Peyer's patch (tissue), 4 donors: Measurements from ENCODE around the gene GOLGA8Q.
"Not testable (repeated sequence)": the region's sequence is repeated elsewhere in the genome, so short reads cannot be mapped to it uniquely, and the experiment has no call there.

Source experiments
- POLR2A ChIP-seq, 2 donors: fragments of 450-650 bp; IDR thresholded peaks; one replicate each; pipeline ENCODE4 v1.5.1; 2017; ENCODE audit warnings: antibody characterized with exemption in 2 of 2, mild to moderate bottlenecking in 2 of 2, moderate library complexity in 2 of 2
- TF ChIP-seq, protein P1 (sequence below), 6 experiments: fragments of 450-650 bp in 4 of 6; fragments of 200-600 bp in 2 of 6; sonication (generic) in 1 of 6; IDR thresholded peaks; one replicate each; pipeline ENCODE4 v1.5.1; 2017 to 2019; ENCODE audit warnings: antibody characterized with exemption in 6 of 6, mild to moderate bottlenecking in 3 of 6, moderate library complexity in 1 of 6

DNA sequence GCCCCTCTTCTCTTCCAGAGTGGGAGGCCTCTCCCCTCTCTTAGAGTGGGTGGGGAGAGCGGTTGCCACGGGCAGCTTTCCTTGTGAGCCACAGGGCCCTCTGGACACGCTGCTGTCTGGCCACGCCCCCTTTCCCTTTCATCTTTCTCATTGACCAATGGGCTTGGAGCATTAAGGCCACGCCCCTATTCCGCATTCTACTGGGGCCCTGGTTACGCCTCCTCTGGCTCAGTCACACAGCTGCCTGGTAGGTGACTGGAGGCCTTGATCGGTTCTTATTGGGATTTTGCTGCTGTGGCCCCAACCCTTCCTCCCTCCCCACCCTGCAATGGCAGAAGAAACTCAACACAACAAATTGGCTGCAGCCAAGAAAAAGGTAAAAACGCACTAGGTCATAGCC lies at the start of gene GOLGA8Q:
- TF ChIP-seq, protein P1, sequence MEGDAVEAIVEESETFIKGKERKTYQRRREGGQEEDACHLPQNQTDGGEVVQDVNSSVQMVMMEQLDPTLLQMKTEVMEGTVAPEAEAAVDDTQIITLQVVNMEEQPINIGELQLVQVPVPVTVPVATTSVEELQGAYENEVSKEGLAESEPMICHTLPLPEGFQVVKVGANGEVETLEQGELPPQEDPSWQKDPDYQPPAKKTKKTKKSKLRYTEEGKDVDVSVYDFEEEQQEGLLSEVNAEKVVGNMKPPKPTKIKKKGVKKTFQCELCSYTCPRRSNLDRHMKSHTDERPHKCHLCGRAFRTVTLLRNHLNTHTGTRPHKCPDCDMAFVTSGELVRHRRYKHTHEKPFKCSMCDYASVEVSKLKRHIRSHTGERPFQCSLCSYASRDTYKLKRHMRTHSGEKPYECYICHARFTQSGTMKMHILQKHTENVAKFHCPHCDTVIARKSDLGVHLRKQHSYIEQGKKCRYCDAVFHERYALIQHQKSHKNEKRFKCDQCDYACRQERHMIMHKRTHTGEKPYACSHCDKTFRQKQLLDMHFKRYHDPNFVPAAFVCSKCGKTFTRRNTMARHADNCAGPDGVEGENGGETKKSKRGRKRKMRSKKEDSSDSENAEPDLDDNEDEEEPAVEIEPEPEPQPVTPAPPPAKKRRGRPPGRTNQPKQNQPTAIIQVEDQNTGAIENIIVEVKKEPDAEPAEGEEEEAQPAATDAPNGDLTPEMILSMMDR (IDR thresholded peaks at IDR 0.05), result not testable (repeated sequence)
- TF ChIP-seq POLR2A (IDR thresholded peaks at IDR 0.05), result not testable (repeated sequence)
